ENCODE results near the gene ARHGEF18. TPM values are rescaled to one million over a fixed set of nuclear protein-coding genes. Genes with fewer than 3 reads are reported as not detected.

ARHGEF18 gene
- total RNA-seq, 3 donors from 2014 or later, result 16.8 to 23.3 (median 22.9) TPM

GRCh38 chr19:7385062-7385461 lies 36.3 kb downstream of the ARHGEF18 start:
- no peaks in the 10 kb centered on the region for H3K9me3 ChIP-seq
- no peak for TF ChIP-seq POLR2A (IDR thresholded peaks at IDR 0.05)
- TF ChIP-seq POLR2AphosphoS5 (IDR thresholded peaks at IDR 0.05), result no peak
- no peak for TF ChIP-seq CTCF (IDR thresholded peaks at IDR 0.05)
- no peaks in the 10 kb centered on the region for H3K36me3 ChIP-seq
- no peaks in the 10 kb centered on the region for H3K27me3 ChIP-seq
- H3K4me1 ChIP-seq, result no peaks in the 10 kb centered on the region
- H3K27ac ChIP-seq, result no peak overlapping the region
- H3K4me3 ChIP-seq, result no peak overlapping the region
- no peak for DNase-seq (ENCODE audit: low spot score in 2 of 2)
- intact Hi-C loops (cut with DNase I; ENCODE audit: low total_unique reads), result no loop called here

GRCh38 chr19:7386308-7386707 lies 37.6 kb downstream of the ARHGEF18 start:
- intact Hi-C loops (cut with DNase I; ENCODE audit: low total_unique reads), result no loop called here
- TF ChIP-seq CTCF (IDR thresholded peaks at IDR 0.05), result no peak
- no peak for TF ChIP-seq POLR2A (IDR thresholded peaks at IDR 0.05)
- TF ChIP-seq POLR2AphosphoS5 (IDR thresholded peaks at IDR 0.05), result no peak
- H3K36me3 ChIP-seq, result no peaks in the 10 kb centered on the region
- no peak overlapping the region for H3K27ac ChIP-seq
- no peaks in the 10 kb centered on the region for H3K27me3 ChIP-seq
- no peaks in the 10 kb centered on the region for H3K4me1 ChIP-seq
- H3K4me3 ChIP-seq, result no peak overlapping the region
- no peak for DNase-seq (ENCODE audit: low spot score in 2 of 2)
- no peaks in the 10 kb centered on the region for H3K9me3 ChIP-seq

GRCh38 chr19:7386769-7387168 lies 38.0 kb downstream of the ARHGEF18 start:
- intact Hi-C loops (cut with DNase I; ENCODE audit: low total_unique reads), result no loop called here
- H3K36me3 ChIP-seq, result no peaks in the 10 kb centered on the region
- TF ChIP-seq CTCF (IDR thresholded peaks at IDR 0.05) (no peak), POLR2AphosphoS5 (IDR thresholded peaks at IDR 0.05) (no peak), POLR2A (IDR thresholded peaks at IDR 0.05) (no peak)
- no peak for DNase-seq (ENCODE audit: low spot score in 2 of 2)
- H3K9me3 ChIP-seq, result no peaks in the 10 kb centered on the region
- H3K27ac ChIP-seq, result no peak overlapping the region
- H3K4me3 ChIP-seq, result no peak overlapping the region
- no peaks in the 10 kb centered on the region for H3K27me3 ChIP-seq
- H3K4me1 ChIP-seq, result no peaks in the 10 kb centered on the region

GRCh38 chr19:7391218-7391670 lies 42.5 kb downstream of the ARHGEF18 start:
- H3K36me3 ChIP-seq, result no peaks in the 10 kb centered on the region
- H3K9me3 ChIP-seq, result no peaks in the 10 kb centered on the region
- no peak overlapping the region for H3K4me3 ChIP-seq
- no peak for DNase-seq (ENCODE audit: low spot score in 2 of 2)
- H3K27ac ChIP-seq, result no peak overlapping the region
- no peak for TF ChIP-seq CTCF (IDR thresholded peaks at IDR 0.05)
- no peak for TF ChIP-seq POLR2A (IDR thresholded peaks at IDR 0.05)
- no peak for TF ChIP-seq POLR2AphosphoS5 (IDR thresholded peaks at IDR 0.05)
- H3K4me1 ChIP-seq, result no peaks in the 10 kb centered on the region
- intact Hi-C loops (cut with DNase I; ENCODE audit: low total_unique reads), result no loop called here
- H3K27me3 ChIP-seq, result no peaks in the 10 kb centered on the region

GRCh38 chr19:7393459-7393858 lies 44.7 kb downstream of the ARHGEF18 start:
- H3K36me3 ChIP-seq, result no peaks in the 10 kb centered on the region
- TF ChIP-seq CTCF (IDR thresholded peaks at IDR 0.05), result no peak
- TF ChIP-seq POLR2AphosphoS5 (IDR thresholded peaks at IDR 0.05), result no peak
- TF ChIP-seq POLR2A (IDR thresholded peaks at IDR 0.05), result no peak
- DNase-seq (ENCODE audit: low spot score in 2 of 2), result no peak
- no peak overlapping the region for H3K27ac ChIP-seq
- H3K9me3 ChIP-seq, result no peaks in the 10 kb centered on the region
- H3K4me1 ChIP-seq, result no peaks in the 10 kb centered on the region
- intact Hi-C loops (cut with DNase I; ENCODE audit: low total_unique reads), result no loop called here
- H3K4me3 ChIP-seq, result no peak overlapping the region
- H3K27me3 ChIP-seq, result no peaks in the 10 kb centered on the region

Data from breast epithelium (tissue), 4 donors.